ENCODE data around the gene LHX4. TPM values are rescaled to one million over a fixed set of nuclear protein-coding genes. Genes with fewer than 3 reads are reported as not detected.

The LHX4 gene
- total and polyA plus RNA-seq, 2 of the 8 experiments (the other 6 are each of a cell fraction or from before 2014, with no cell fraction given): 0.85 to 4.9 TPM

DNA sequence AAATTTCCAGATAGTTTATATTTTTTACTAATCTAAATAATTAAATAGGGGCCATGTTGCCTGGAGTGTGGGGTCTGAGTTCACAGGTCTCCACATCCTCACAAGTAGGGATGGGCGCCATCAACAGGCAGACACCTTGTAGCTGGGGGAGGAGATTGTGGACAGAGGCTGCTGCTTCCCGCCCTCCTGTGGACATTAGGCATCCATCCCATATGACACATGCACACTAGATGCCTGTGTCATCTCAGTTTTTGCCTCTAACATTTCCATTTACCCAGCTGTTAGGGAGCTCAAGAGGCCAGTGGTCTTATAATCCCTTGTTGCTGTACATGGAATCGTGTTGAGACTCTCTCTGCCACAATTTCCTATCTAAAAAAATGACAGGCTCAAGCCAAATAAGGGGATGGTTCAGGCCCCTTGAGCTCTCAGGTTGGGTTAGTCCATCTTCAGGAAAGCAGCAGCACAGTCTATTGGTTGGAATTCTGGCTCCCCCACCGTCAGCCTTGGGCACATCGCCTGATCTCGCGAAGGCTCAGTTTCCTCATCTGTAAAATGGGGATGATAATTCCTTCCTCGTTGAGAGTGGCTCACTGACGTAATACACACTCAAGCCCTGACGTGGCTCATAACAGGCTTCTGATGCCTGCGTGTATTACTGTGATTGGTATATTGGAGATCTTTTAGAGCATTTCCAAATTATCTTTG lies 13.6 kb downstream of the LHX4 start:
- Histone ChIP-seq H2BK120ac (replicated peaks; ENCODE audit: low read depth, low read length) (peak overlapping the region; percentile 24), H3K23me2 (ENCODE audit: low read depth, low read length) (no peaks in the 10 kb centered on the region), H3K23ac (ENCODE audit: insufficient read length) (no peak overlapping the region), H4K8ac (ENCODE audit: extremely low read depth, insufficient read depth, low read length) (no peak overlapping the region), H3K4ac (replicated peaks; ENCODE audit: insufficient read length, low read depth, low read length) (peak overlapping the region; percentile 45), H3K79me1 (ENCODE audit: low read depth, low read length) (no peaks in the 10 kb centered on the region), H2AFZ (ENCODE audit: low read length) (no peak overlapping the region), H4K20me1 (replicated peaks in 1 of 2; ENCODE audit: control insufficient read depth in 1 of 2, insufficient read depth in 2 of 2, low read length in 2 of 2) (no peaks in the 10 kb centered on the region), H3K18ac (ENCODE audit: extremely low read depth, low read length) (no peak overlapping the region), H3K79me2 (ENCODE audit: control insufficient read depth in 1 of 2, insufficient read depth in 2 of 2, low read length in 2 of 2) (no peaks in the 10 kb centered on the region; a peak in 1 of 4 replicates), H4K91ac (replicated peaks; ENCODE audit: insufficient read length, low read length) (no peak overlapping the region), H3K4me3 (ENCODE audit: extremely low read depth in 1 of 4, insufficient read depth in 2 of 4, low read depth in 3 of 4, low read length in 4 of 4) (no peak overlapping the region), H3K27ac (ENCODE audit: low read depth, low read length) (no peak overlapping the region), H3K9me3 (ENCODE audit: insufficient read depth in 2 of 2, low read depth in 1 of 2, low read length in 1 of 2) (no peaks in the 10 kb centered on the region), H3K56ac (replicated peaks; ENCODE audit: insufficient read length, low read depth, low read length) (no peak overlapping the region), H3K9ac (replicated peaks in 1 of 4; ENCODE audit: extremely low read depth in 1 of 4, low read depth in 3 of 4, low read length in 3 of 4) (no peak overlapping the region), H3K27me3 (replicated peaks in 1 of 4; ENCODE audit: control insufficient read depth in 3 of 4, extremely low read depth in 1 of 4, insufficient read depth in 3 of 4, low read length in 3 of 4) (no peaks in the 10 kb centered on the region), H2BK20ac (ENCODE audit: low read length) (no peak overlapping the region), H2BK12ac (ENCODE audit: low read depth, low read length) (no peak overlapping the region), H3K14ac (ENCODE audit: insufficient read length) (no peak overlapping the region), H3K36me3 (ENCODE audit: control insufficient read depth in 2 of 4, insufficient read depth in 4 of 4, low read length in 3 of 4) (no peaks in the 10 kb centered on the region), H2BK15ac (ENCODE audit: low read length) (peak overlapping the region; percentile 73; the same call in 1 of the 2 replicates), H4K5ac (ENCODE audit: insufficient read length, low read depth, low read length) (no peak overlapping the region), H3K4me2 (ENCODE audit: insufficient read depth in 1 of 2, low read depth in 2 of 2, low read length in 2 of 2) (no peak overlapping the region), H2BK5ac (ENCODE audit: low read depth, low read length) (no peak overlapping the region), H3K4me1 (replicated peaks in 1 of 4; ENCODE audit: control insufficient read depth in 3 of 4, insufficient read depth in 4 of 4, low read length in 3 of 4) (peaks cover 15 to 40% (median 32%) of the 10 kb centered on the region in 4 experiments), H2AK5ac (ENCODE audit: low read depth, low read length) (no peak overlapping the region)
- no peak for FAIRE-seq
- no peak for DNase-seq (ENCODE audit: low read depth in 1 of 2, low spot score in 2 of 2)
- CTCF ChIA-PET (ENCODE audit: partially characterized antibody): interaction anchor here (0.6 to 5.3 kb wide), 16 partner anchors 10 to 173 kb away, joined by 3 to 33 read pairs (median 3); no protein-coding TSS in a partner anchor
- WGBS, 2 experiments (ENCODE audit: extremely low coverage in 1 of 2, insufficient coverage in 1 of 2, insufficient read length in 1 of 2, insufficient replicate concordance in 2 of 2, low coverage in 1 of 2, low lambda C conversion rate in 2 of 2, missing lambda C conversion rate in 1 of 2): 78% methylated on average over 11 of the region's 11 CpGs; no CpG with 5 or more reads in 1 of the 2 experiments
- POLR2A ChIA-PET (ENCODE audit: partially characterized antibody): interaction anchor here (1.0 to 4.3 kb wide), 3 partner anchors 9 to 27 kb away, joined by 3 to 29 read pairs (median 13); partner anchors contain the start of gene LHX4
- TF ChIP-seq JUN (IDR thresholded peaks at IDR 0.05; ENCODE audit: low read depth, low read length) (no peak), POLR2A (IDR thresholded peaks at IDR 0.05; ENCODE audit: control extremely low read depth in 1 of 2, low read depth in 2 of 2, low read length in 2 of 2) (no peak), CBX5 (IDR thresholded peaks at IDR 0.05; ENCODE audit: low read depth, low read length) (no peak), BRCA1 (IDR thresholded peaks at IDR 0.05; ENCODE audit: low read depth, low read length) (no peak), HDAC2 (IDR thresholded peaks at IDR 0.05; ENCODE audit: borderline replicate concordance in 1 of 2, low read depth in 2 of 2, low read length in 2 of 2) (peak in 1 of 2 experiments; percentile 59; a peak in 1 of 4 replicates), RAD21 (IDR thresholded peaks at IDR 0.05 in 1 of 2, conservative IDR thresholded peaks at IDR 0.05 in 1 of 2; ENCODE audit: low read depth in 2 of 2, low read length in 2 of 2) (peak in 1 of 2 experiments; percentile 14; a peak in 2 of 4 replicates), YY1 (IDR thresholded peaks at IDR 0.05; ENCODE audit: low read depth, low read length) (no peak), TCF12 (IDR thresholded peaks at IDR 0.05; ENCODE audit: low read depth, low read length) (no peak)
- TF ChIP-seq, protein P1, sequence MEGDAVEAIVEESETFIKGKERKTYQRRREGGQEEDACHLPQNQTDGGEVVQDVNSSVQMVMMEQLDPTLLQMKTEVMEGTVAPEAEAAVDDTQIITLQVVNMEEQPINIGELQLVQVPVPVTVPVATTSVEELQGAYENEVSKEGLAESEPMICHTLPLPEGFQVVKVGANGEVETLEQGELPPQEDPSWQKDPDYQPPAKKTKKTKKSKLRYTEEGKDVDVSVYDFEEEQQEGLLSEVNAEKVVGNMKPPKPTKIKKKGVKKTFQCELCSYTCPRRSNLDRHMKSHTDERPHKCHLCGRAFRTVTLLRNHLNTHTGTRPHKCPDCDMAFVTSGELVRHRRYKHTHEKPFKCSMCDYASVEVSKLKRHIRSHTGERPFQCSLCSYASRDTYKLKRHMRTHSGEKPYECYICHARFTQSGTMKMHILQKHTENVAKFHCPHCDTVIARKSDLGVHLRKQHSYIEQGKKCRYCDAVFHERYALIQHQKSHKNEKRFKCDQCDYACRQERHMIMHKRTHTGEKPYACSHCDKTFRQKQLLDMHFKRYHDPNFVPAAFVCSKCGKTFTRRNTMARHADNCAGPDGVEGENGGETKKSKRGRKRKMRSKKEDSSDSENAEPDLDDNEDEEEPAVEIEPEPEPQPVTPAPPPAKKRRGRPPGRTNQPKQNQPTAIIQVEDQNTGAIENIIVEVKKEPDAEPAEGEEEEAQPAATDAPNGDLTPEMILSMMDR (IDR thresholded peaks at IDR 0.05; ENCODE audit: control extremely low read depth in 1 of 3, insufficient read depth in 1 of 3, low read depth in 1 of 3, low read length in 3 of 3): peak; percentile 18 to 29 (median 19); a peak in 3 of 4 replicates

All from H1 (cell line).